HS-27A (cell line): ENCODE results near the gene TEX261.
"Not testable (repeated sequence)": the region's sequence is repeated elsewhere in the genome, so short reads cannot be mapped to it uniquely, and the experiment has no call there.

Experiments used
- DNase-seq: peaks from one replicate; pipeline ENCODE4 v3.0.0-alpha.2; 2012; ENCODE audit warnings: low read depth, missing footprints

TEX261 gene

DNA sequence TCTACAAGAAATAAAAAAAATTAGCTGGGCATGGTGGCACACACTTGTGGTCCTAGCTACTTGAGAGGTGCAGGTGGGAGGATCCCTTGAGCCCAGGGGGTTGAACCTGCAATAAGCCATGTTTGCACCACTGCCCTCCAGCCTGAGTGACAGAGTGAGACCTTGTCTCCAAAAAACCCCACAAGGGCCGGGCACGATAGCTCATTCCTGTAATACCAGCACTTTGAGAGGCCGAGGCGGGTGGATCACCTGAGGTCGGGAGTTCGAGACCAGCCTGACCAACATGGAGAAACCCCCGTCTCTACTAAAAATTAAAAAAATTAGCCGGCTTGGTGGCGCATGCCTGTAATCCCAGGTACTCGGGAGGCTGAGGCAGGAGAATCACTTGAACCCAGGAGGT is 5.3 kb upstream of the TEX261 start:
- not testable (repeated sequence) for DNase-seq

DNA sequence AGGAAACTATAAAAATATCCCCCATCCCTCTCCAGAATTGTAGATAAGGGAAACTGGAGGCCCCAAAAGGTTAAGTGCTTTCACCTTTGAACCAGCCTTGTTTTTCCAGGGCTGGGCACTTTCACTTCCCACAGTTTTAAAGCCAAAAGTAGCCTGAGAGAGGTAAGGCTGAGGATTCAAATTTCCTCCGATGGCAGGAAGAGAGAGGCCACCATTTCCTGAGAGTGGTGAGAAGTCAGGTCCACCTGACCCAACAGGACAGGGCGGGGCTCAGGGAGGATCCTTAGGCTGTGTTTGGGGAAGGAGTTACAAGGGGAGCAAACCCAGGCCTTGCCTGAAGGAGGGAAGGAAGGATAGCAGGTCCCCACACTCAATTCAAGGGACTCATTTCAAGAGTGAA is 4.7 kb upstream of the TEX261 start:
- DNase-seq = no peak

DNA sequence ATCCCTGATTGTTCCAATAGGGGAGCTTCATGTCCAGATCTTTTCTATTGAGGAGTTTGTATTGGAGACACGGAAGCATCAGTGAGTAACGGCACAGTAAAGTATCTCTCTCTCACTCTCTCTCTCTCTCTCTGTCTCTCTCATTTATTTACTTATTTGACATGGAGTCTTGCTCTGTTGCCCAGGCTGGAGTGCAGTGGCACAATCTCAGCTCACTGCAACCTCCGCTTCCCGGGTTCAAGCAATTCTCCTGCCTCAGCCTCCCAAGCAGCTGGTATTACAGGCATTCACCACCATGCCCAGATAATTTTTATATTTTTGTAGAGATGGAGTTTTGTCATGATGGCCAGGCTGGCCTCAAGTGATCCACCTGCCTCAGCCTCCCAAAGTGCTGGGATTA is 4.2 kb upstream of the TEX261 start:
- DNase-seq = not testable (repeated sequence)

DNA sequence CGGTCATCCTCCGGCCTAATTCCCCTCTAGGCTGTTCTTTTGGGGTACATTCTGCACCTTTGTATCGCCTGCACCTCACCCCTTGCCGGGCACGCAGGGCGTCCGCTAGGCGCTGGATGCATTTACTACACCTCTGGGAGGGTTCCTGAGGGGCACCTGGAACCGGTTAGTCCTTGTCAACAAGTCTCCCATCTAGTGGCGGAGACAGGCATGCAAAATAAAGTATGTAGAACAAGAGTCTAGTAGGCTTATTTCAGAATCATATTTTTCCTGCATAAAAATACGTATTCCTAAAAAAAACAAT is 705 bp upstream of the TEX261 start:
- no peak for DNase-seq

DNA sequence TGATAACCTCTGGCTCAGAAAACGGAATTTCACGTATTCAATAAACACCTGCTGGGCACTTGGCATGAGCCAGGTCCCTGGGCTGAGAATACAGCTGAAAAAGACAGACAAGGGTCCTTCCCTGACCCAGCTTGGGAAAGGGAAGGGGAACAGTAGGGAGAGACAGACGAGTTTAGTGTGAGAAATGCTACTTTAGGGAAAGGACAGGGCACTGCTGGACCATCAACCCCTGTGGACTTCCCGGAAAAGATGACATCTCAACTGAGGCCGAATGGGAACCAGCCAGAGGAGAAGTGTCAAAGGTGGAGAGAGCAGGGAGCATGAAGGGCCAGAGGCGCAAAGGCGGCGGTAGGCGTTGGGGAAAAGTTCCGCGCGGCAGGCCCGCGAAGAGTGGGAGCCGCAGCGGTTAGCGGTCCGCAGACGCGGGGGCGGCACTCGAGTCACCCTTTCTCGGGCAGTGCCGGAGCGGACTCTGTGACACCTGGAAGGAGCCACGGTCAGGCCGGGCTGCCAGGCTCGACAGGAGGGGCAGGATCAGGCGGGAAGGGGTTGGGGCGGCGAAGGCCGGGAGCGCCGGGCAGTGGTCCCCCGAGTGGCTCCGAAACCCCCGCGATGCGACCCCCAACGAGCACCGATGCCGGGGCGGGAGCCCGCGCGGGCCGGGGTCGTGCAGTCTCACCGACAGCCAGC is 519 bp downstream of the TEX261 start:
- no peak for DNase-seq

DNA sequence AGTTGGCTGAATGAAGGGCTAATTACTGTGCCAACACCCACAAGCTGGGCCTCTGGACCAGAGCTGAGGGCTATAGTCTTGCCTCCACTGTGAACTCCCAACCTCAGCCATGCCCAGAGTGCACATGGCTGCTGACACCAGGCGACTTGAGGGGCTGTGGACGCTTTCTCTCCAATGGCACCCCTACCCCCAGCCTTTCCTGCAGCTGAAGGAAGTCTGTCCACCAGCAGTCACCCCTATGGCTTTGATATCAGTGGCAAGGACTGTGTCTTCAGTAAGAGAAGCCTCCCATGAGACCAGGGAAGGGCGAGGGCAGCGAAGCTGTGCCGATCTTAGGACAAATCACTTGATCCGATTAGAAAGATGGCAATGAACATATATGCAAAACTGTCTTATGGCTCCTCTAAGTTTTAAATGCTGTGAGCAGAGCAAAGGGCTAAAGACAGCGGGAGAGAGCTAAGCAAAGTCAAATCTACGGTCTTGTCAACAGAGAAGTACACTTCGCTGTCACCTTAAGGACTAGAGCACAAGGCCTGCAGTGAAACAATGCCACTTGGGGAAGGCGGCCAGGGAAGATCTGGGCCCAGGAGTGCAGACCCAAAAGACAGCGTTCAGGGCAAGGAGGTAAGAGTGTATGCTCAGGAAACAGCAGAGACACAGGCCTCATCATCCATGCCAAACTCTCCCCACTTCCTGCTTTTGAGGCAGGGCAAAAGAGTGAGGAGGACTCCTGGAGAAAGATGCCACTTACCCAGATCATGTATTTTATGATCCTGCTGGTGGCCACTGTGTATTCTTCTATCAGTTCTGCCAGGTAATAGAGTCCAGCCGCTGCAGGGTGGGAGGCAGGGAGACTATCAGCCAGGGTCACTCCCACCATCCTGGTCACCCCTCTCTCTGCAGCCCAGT is 1.5 kb downstream of the TEX261 start:
- no peak for DNase-seq

DNA sequence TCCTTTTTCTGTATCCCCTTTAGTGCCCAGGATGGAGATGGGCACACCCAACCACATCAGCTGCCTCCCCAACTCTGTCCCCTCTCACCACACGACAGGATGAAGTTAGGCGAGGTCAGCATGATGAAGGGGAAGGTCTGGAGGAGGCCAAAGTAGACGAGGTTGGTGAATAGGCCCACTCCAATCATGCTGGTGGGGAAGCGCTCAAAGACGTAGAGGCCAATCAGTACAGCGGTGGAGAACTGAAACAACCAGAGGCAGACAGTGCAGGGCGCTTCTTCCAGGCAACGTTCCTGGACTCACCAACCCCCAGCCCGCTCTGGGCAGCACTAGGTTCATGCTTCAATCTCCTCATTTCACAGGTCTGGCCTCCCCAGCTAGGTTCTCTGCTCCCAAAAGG is 2.9 kb downstream of the TEX261 start:
- no peak for DNase-seq

- no peak for DNase-seq
These were observed 3.5 kb downstream of the TEX261 start for GRCh38 chr2:70991142-70991541.

GRCh38 chr2:70990216-70990615 is 4.5 kb downstream of the TEX261 start:
- DNase-seq = no peak

GRCh38 chr2:70988726-70989648 is 5.7 kb downstream of the TEX261 start:
- DNase-seq = no peak

- DNase-seq = no peak
These were observed 6.5 kb downstream of the TEX261 start for GRCh38 chr2:70988151-70988550.

GRCh38 chr2:70987386-70987785 is 7.3 kb downstream of the TEX261 start:
- DNase-seq = no peak

DNA sequence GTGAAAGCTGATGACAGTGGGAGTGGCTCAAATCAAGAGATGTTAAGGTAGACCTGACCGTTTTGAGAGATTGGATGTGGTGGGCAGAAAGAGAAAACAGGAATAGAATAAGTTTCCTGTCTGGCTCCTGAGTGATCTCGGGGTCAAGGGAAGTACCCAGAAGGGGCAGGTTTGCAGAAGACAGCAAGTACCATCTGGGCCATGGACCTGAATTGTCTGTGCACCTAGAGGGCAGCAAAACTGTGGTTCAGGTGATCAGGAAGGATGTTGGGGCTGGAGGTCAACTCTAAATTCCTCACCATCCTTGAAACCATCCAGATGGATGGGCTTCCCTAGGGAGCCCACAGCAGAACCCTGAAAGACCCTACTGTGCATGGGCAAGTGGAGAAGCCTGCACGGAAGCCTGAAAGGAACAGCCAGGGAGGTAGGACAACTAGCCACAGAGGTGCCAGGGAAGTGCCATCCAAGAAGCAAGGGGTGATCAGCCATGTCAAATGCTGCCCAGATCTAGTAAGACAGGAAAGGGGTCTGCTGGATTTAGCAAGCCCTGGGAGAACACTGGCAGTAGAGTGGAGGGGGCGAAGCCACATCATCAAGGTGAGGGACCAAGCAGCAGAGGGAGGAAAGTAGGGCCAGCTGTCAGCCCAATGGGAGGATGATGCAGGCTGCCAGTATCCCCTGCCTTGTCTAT is 8.0 kb downstream of the TEX261 start:
- DNase-seq = no peak

- no peak for DNase-seq
These were observed 8.7 kb downstream of the TEX261 start for GRCh38 chr2:70985956-70986355.

- DNase-seq = no peak
These were observed 9.4 kb downstream of the TEX261 start for GRCh38 chr2:70985283-70985688.

DNA sequence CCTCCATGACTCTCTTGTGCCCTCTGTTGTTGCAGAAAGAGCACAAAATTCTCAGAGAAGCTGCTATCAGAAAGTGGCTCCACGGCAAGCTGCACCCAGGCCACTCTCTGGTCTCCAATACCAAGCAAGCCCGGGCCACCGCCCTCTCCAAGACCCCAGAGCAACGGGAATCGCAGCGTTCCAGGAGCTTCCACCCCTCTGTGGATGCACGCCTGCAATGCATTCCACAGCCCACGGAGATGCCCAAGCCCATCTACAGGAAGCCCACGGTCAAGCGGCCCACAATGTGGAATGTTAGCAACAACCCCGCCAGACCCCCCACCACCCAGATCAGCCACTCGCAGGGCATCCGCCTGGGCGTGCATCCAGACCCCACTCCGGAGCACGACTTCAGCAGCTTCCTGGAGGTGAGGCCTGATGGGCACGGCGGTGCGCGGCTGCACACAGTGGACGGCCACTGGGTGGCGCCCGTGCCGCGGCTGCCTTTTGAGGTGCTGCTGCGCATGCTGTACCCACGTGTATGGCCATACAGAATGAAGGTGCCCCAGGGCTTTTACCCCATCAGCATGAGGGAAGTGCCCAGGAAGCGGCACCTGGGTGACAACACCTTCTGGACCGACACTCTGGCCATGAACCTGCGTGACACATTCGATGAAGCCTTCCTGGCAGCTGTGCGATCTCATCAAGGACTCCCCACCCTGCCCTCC is 9.9 kb downstream of the TEX261 start:
- no peak for DNase-seq

GRCh38 chr2:70984228-70984575 is 10.5 kb downstream of the TEX261 start:
- no peak for DNase-seq

- DNase-seq = no peak
These were observed 11.0 kb downstream of the TEX261 start for GRCh38 chr2:70983506-70984227.

DNA sequence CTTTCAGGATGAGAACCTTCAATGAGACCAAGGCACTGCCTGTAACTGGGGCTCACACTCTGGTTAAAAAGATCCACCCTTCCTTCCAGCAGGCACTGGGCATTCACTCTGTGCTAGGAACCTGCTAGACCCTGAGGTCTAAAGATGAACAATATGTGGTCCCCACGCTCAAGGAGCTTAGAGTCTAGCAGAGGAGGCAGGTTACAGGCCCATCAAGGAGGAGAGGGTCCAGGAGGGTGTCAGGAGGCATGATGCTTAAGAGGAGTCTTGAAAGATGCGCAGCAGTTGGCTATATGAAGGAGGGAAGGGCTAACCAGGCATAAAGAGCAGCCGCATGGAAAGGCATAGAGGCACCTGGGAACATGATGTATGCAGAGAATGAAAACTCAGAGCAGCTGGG is 11.7 kb downstream of the TEX261 start:
- DNase-seq = no peak
